Renal pelvis (tissue), 4 donors: ENCODE measurements around the gene PARD3. TPM values are rescaled to one million over a fixed set of nuclear protein-coding genes. Genes with fewer than 3 reads are reported as not detected.
"Not testable (repeated sequence)": the region's sequence is repeated elsewhere in the genome, so short reads cannot be mapped to it uniquely, and the experiment has no call there.

Source experiments
- DNase-seq: peaks from one replicate; pipeline ENCODE4 v3.0.0-alpha.2; 2013
- polyA plus RNA-seq, 3 donors: library from polyadenylated mRNA; unstranded; fragments of 120-200 nt; gene quantifications; one replicate each; pipeline ENCODE4 v1.2.1, GENCODE V29; 2013; ENCODE audit not compliant: insufficient read length in 3 of 3

PARD3 gene
- polyA plus RNA-seq, 3 donors, result 66.9 to 71.1 (median 71.1) TPM

DNA sequence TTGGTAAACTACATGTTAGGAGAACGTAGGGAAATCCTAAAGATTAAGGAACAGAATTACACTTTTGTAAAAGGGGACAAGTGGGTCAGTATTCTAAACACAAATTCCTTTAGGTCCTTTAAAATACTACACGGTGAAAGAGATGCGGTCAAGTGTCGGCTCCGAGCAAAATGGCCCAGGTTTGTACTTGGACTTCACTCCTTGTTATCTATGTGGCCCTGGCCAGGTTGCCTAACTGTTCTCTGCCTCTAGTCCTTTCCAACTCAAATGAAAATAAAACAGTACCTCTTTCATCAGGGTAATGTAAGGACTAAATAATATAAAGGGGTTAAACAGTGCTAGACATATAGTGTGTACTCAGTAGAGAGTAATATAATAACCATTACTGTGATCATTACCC lies 344.8 kb downstream of the PARD3 start:
- no peak for DNase-seq

DNA sequence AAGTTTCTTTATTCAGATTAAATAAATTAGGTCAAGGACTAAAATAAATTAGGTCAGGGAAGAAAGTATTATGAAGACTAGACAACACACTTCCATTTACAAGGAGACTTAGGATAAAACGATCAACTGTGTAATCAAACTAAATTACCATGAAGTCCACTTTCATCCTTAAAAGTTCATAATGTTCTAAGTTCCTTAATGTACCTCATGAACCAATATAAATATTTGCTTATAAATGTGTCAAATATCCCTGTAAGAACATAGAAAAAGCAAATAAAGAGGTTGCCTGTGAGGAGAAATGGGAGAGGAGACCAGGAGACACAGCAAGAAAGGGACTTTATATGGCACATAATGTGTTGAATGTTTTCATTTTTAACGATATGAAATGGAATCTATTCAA lies 345.6 kb downstream of the PARD3 start:
- DNase-seq, result no peak

DNA sequence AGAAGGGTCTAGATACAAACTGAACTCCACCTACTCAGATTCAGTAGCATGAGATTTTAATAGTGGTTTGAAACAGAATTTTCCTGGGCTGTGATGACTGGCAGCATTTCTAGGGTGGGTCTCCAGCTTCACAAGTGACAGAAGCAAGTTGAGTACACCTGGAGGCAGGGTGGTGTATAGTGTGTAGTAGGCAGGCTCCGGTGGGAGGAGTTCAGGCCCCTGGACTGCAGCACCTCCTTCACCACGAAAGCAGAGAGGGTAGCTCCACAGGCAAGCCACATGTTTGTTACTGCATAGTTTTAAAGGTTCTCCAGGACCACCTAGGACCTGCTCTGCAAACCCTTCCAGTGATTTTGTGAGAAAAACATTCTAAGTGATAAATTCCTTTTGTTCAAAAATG lies 347.2 kb downstream of the PARD3 start:
- no peak for DNase-seq

DNA sequence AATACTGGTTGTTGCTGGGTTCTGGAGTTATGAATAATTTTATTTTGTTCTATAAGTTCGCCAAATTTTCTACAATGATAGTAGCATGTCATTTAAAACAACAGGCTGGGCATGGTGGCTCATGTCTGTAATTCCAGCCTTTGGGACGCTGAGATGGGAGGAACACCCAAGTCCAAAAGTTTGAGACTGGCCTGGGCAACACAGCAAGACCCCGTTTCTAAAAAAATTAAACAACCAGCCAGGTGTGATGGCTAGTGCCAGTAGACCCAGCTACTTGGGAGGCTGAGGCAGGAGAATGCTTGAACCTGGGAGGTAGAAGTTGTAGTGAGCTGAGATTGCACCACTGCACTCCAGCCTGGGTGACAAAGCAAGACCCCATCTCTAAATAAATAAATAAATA lies 347.7 kb downstream of the PARD3 start:
- no peak for DNase-seq

DNA sequence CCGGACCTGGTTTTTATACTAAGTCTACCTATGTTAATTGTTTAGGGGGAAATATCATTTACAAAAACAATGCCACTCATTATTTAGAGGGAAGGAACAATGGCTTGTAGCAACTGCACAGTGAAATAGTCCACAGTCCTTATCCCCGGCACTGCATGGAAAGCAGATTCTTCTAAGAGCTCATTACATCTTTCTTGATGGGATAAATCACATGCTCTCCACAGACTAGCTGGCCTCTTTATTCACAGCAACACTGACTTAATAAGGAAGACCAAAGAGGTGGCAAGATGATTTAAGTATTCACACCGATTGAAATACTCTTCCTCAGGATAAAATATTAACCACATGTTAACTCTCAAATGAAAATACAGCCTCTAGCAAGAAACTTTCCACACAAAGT lies 349.4 kb downstream of the PARD3 start:
- DNase-seq, result no peak

DNA sequence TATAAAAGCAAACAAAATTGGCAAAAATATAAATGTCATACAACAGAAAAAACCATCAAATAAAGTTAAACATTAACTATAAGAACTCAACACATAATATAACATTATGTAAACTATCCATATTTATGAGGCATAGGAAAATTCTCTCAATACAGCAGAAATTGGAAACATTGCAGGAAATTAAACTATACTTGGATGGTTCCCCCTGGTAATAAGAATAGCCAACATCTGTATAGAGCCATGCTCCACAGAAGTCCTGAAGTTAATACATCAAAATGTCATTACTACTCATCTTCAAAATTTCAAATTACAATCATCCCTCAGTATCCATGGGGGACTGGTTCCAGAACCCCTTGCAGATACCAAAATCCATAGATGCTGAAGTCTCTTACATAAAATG lies 350.5 kb downstream of the PARD3 start:
- no peak for DNase-seq

DNA sequence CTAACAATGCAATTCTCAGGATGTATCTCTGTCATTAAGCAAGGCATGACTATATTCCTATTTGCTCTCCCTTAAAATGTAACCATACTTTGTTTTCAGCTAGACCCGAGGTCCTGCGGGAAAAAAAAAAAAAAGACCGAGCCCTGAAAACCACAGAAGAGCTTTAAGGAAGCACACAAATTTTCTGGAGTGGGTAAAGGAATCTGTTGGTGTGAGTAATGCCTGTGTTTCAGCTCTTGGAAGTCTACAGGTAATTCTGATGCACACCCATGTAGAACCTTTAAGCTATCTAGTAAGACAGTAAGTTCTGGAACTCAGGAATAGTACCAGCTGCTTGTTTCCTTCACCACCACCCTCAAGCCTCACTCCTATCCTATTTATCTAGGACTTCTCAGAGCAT lies 351.1 kb downstream of the PARD3 start:
- DNase-seq, result no peak

DNA sequence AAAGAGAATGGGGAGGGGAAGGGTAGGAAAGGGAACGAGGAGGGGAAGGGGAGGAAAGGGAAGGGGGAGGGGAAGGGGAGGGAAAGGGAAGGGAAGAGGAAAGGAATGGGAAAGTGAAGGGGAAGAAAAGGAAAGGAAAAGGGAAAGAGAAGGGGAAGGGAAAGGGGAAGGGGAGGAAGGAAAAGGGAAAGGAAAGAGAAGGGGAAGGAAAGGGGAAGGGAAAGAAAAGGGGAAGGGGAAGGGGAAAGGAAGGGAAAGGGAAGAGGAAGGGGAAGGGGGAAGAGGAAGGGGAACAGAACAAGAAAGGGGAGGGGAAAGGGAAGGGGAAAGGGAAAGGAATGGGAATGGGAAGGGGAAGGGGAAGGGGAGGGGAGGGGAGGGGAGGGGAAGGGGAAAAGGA lies 352.1 kb downstream of the PARD3 start:
- no peak for DNase-seq

DNA sequence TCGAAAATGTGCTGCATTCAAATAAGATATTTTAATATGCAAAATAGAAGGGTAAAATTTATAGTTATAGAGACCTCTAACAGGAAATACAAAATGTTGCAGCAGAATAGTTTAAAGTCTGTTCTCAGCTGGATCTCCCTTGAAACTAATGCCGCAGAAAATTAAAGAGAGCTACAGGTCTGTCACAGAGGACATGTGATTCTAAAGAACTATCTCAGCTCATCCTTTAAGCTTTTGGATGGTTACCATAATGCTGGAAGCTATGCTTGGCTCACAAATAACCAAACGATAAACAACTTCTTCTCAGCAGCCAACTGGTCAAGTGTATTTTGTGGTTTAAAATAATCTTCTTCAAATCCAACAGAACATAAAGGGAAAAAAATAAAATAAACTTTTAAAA lies 353.0 kb downstream of the PARD3 start:
- no peak for DNase-seq

DNA sequence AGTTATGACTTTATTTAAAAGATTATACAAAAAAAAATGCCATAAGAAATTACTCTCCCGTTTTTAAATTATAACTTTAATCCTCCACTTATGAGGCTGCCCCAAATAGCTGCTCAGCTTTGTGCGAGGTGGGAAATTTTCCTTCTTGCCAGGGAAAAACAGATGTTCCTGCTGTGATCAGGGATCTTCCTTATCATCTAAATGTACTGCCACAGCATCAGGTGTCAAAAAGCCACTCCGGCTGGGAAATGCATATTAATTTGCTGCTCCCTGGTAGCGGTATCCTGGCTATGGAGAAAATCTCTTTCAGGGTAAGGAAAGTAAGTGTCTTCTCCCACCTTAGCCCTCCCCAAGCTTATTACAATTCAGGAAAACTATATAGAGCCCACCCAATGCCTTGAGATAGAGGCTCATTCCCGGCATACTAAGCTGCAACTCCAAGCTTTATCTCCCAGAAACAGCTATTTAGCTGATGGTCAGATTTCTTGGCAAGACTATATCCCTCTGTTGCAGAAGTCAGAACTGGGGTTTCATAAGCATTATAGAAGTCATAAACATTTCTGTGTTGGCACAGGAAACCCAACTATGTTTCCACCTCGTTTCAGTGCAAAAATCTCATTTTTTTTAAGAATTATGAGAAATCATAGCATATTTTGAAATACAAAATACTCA lies 360.4 kb downstream of the PARD3 start:
- DNase-seq, result no peak

DNA sequence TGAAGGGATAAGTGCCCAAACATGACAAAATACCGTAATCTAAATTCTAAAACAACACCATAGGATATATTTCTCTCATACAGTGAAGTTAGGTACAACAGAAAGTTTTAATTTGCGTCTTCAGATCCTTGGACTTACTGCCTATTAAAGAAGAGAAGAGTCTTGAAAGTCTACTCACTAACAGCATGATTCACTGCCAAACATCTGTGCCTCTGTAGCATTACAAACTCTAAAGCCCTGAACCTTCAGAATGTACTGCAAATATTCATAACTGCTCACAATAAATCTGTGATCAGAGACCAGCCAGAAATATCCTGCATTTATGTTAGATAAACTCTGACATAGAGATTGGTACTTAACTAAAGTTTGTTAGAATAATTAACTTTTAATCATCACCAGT lies 365.3 kb downstream of the PARD3 start:
- no peak for DNase-seq

DNA sequence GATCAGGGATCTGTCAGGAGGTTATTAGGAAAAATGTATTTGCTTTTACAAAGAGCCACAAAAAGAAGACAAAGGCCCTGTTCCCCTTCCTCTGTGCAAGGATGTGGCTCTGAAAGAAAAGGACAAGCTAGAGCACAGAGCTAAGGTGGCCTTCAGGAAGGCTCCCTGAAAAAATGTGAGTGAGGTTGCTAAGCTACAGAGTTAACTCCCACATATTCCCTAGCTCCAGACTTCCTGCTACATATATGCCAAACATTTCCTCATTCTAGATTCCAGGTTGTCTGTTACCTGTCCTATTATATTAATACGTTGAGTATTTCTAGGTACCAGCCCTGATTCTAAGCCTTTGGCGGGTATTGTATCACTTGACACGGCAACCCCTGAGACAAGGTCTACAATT lies 369.0 kb downstream of the PARD3 start:
- peak; percentile 28 for DNase-seq

DNA sequence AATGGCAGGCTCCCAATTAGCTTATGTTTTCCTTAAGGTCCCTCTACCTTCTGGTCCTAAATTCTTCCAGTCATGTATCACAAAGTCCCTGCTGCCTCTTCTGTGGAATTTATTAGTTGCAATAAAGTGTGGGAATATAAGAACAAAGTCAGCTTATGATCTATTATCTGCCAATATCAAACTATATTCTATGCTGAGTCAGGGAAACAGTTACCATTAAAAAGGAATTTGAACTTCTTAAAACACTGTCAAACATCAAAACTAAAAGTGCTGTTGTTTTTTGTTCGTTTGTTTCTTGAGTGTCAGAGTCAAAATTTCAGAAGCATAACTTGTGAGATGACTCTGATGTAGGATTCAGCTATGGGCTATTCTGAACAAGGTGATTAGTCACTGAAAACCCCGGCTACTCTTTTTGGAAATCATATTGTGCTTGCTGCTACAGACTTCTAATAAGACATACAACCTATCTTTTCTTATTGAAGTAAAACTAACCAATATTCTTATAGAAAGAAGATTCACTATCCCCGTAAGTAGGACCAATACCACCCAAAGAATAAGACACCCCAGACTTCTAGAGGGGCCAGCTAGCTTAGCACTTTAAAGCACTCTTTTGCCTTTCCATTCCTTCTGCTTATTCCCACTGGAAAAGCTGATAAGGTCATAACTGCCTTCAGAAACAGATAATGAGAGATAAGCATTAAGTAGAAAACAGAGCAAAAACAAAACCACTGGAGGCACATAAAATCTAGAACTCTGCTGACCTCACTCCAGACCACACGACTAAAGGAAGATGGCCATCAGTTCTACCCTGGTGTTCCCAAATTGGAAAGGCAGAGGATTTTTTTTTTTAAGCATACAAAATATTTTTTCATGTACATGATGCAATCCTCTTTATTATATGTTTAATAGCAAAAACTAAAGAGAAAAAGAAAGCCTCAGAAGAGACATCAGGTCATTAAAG lies 370.6 kb downstream of the PARD3 start:
- no peak for DNase-seq

DNA sequence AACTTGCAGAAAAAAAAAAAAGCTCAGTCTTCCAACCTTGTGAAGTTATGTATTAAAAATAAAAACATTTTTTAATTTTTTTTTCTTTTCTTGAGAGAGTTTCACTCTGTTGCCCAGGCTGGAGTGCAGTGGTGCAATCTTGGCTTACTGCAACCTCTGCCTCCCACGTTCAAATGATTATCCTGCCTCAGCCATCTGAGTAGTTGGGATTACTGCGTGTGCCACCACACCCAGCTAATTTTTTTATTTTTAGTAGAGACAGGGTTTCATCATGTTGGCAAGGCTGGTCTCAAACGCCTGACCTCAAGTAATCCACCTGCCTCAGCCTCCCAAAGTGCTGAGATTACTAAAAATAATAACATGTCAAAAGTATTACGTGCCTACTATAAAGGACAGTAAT lies 375.7 kb downstream of the PARD3 start:
- DNase-seq, result not testable (repeated sequence)

DNA sequence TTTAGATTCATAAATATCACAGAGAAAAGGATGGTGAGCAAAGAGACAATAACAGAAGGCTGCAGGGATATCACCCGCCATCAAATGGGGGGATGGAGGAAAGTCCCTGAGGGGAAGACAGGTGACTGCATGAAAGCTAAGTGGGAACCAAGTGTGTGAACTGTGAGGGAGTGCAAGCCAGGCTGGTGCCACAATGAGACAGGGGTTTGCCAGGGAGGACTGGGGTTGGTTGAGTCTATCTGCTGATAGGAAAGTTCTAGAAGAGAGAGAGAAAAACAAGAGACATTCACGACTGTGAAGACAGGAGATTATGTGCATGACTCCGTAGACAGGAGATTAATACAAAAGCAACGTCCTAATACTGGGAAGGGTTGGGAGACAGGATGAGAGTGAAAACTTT lies 376.4 kb downstream of the PARD3 start:
- DNase-seq, result no peak

DNA sequence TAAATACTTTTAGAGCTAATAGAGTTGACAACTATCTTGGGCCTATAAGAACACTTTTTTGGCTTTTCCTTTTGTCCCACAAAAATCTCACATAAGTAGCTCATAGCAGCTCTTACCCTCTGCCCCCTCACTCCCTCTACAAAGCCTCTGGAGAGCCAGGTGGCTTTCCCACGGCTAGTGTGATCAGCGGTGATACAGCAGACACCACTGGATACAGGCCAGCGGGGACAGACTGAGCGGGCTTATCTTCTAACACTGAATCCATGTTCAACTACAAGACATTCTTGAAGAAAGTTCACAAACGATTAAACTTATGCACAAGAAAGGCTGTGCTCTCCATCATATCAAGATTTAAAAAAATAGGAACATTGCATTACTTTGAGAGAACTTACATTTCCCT lies 377.2 kb downstream of the PARD3 start:
- no peak for DNase-seq

DNA sequence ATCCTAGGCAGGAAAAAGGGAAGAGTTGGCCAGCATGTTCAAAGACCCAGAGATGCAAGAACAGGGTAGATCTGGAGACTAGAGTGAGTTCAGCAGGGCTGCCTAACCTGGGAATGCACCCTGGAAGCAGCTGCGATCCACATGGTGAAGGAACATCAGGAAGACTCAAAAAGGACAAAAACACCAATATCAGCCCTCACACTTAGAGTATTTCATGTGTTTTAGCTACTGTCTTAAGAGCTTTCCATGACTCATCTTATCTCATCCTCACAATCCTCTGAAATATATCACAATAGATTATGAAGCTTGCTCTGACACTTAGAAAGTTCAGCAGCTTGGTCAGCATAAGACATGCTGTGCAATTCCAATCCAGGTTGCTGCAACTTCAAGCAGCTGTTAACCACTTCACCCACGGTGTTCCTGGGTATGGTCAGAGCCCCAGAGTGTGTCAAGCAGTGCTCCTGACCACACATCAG lies 380.9 kb downstream of the PARD3 start:
- DNase-seq, result no peak

DNA sequence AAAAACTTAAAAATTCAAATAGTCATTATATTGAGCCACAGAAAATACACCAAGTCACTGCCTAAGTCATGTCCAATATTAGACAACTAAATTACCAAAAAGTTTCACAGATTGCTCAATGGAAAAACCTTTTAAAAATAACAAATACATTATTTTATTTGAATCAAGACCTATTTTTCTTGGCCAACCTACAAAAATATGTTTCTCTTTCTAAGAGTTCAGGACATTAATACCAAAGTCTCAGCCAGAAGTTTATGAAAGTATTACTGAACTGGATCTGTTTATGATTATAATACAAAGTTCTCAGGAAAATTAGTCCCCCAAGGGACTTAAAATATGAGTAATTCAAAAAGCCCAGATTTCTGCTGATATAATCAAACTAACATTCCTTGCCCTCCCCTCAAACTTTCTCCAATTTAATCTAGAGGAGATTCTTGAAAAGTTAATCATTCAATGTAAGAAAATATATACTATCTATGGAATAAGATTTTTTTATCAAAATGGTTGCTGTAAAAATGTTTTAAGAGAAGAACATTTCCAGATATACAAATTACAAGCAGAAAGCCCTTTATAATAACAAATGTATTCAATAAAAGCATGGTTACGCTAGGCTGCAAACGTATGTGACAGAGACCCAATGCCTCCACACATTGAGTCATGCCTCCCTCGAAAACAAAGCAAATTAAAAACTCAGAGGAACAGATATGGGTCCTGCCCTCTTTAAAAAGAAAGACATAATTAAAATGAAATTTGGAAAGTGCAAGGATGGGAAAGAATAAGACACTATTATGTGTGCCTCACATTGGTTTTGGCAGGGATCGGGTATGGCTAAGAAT lies 381.6 kb downstream of the PARD3 start:
- DNase-seq, result no peak

DNA sequence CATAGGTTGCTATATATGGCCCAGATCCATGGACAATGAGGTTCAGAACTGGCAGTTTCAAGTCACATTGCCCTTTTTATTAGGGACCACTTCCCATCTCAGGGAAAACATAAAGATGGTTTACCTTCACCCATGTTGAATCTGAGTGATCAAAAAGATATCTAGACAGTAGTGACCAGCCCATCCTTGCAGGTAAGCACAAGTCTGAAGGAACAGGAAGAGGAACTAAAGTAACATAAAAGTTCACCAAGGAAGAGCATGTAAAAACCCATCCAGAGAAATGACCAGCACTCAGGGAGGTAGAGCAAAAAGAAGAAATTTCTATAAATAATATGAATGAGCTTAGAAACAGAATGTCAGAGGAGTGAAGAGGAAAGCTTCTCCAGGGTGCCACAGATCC lies 382.5 kb downstream of the PARD3 start:
- DNase-seq, result no peak

DNA sequence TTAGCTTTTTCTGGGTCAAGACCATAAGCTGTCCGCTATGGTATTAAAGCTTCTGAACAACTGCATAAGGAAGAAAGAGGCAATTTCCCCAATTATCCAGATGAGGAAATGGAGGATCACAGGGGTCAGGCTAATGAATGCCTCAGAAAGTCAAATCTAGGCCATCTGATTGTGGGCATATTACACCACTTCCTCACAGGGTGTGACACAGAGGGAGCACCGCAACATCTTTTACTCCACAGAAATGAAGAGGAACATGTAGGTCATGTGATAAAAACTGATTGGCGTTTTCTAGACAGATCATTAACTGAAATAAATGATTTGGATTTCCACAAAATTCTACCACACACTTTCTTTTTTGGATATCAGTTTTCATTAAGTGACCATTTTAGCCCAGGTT lies 384.4 kb downstream of the PARD3 start:
- no peak for DNase-seq

DNA sequence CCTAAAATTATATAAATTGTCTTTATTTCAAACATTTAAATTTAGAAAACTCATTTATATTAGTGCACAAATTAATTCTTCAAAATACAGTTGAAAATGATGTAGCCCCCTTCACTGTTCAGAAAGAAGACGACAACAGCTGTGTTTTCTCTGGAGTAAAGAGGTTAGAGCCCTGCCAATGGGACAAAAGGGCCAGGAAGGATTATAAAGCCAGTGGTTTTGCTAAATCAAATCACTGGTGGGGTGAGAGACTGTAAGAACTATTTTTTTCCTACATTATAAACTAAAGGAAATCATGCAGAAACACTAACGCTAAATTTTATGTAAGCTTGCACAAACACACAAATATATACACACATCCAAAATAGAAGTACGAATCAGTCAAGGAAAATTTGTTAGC lies 386.6 kb downstream of the PARD3 start:
- no peak for DNase-seq

DNA sequence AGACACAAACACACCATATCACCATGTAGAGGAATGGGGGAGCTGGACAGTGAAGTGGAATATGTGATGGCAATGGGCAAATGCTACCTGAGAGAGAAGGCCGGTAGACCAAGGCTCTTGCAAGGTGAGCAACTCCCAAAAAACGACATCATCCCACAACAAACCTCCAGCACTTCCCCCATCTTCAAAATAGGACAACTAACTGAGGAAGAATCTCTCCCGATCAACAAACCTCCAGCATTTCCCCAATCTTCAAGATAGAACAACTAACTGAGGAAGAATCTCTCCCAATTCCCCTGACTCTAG lies 387.2 kb downstream of the PARD3 start:
- DNase-seq, result no peak
